ENCODE measurements around the gene RPS2.

RPS2 gene

GRCh38 chr16:1950559-1950958 lies 14.1 kb downstream of the RPS2 start:
- TF ChIP-seq EZH2 (IDR thresholded peaks at IDR 0.05; ENCODE audit: borderline replicate concordance, low read depth, low read length, severe bottlenecking): no peak
- TF ChIP-seq CTCF (IDR thresholded peaks at IDR 0.05; ENCODE audit: borderline replicate concordance, extremely low read depth, low read length, poor library complexity, severe bottlenecking): no peak
- DNase-seq: no peak
- Histone ChIP-seq H2AFZ (ENCODE audit: low read depth, low read length) (no peak overlapping the region), H3K4me3 (ENCODE audit: low read depth in 1 of 2, low read length in 2 of 2) (no peak overlapping the region), H3K36me3 (ENCODE audit: insufficient read depth, low read length) (no peaks in the 10 kb centered on the region), H3K9ac (ENCODE audit: low read depth, low read length) (no peak overlapping the region), H3K4me1 (ENCODE audit: insufficient read depth, low read length) (no peaks in the 10 kb centered on the region), H3K4me2 (ENCODE audit: insufficient read depth, low read length) (no peak overlapping the region), H3K9me3 (ENCODE audit: insufficient read depth, low read length, severe bottlenecking) (no peaks in the 10 kb centered on the region), H3K27me3 (ENCODE audit: insufficient read depth, low read length, poor library complexity) (no peaks in the 10 kb centered on the region), H4K20me1 (ENCODE audit: insufficient read depth, low read length) (no peaks in the 10 kb centered on the region), H3K79me2 (ENCODE audit: insufficient read depth, low read length) (no peaks in the 10 kb centered on the region), H3K27ac (ENCODE audit: low read length) (no peak overlapping the region)
- ATAC-seq (ENCODE audit: insufficient read depth, low read depth): no peak

- Histone ChIP-seq H3K4me3 (ENCODE audit: low read depth in 1 of 2, low read length in 2 of 2) (no peak overlapping the region), H3K4me2 (ENCODE audit: insufficient read depth, low read length) (no peak overlapping the region), H4K20me1 (ENCODE audit: insufficient read depth, low read length) (no peaks in the 10 kb centered on the region), H3K4me1 (ENCODE audit: insufficient read depth, low read length) (no peaks in the 10 kb centered on the region), H3K27me3 (ENCODE audit: insufficient read depth, low read length, poor library complexity) (no peaks in the 10 kb centered on the region), H3K9ac (ENCODE audit: low read depth, low read length) (no peak overlapping the region), H3K79me2 (ENCODE audit: insufficient read depth, low read length) (no peaks in the 10 kb centered on the region), H3K36me3 (ENCODE audit: insufficient read depth, low read length) (no peaks in the 10 kb centered on the region), H3K9me3 (ENCODE audit: insufficient read depth, low read length, severe bottlenecking) (no peaks in the 10 kb centered on the region), H2AFZ (ENCODE audit: low read depth, low read length) (no peak overlapping the region), H3K27ac (ENCODE audit: low read length) (no peak overlapping the region)
- ATAC-seq (ENCODE audit: insufficient read depth, low read depth) (no peak), DNase-seq (no peak)
- TF ChIP-seq CTCF (IDR thresholded peaks at IDR 0.05; ENCODE audit: borderline replicate concordance, extremely low read depth, low read length, poor library complexity, severe bottlenecking) (no peak), EZH2 (IDR thresholded peaks at IDR 0.05; ENCODE audit: borderline replicate concordance, low read depth, low read length, severe bottlenecking) (no peak)
Observed at GRCh38 chr16:1950047-1950446, 14.6 kb downstream of the RPS2 start.

- no peak overlapping the region for H3K9ac ChIP-seq (ENCODE audit: low read depth, low read length)
- H2AFZ ChIP-seq (ENCODE audit: low read depth, low read length): no peak overlapping the region
- ATAC-seq (ENCODE audit: insufficient read depth, low read depth): no peak
- no peak overlapping the region for H3K4me3 ChIP-seq (ENCODE audit: low read depth in 1 of 2, low read length in 2 of 2)
- H4K20me1 ChIP-seq (ENCODE audit: insufficient read depth, low read length): no peaks in the 10 kb centered on the region
- H3K36me3 ChIP-seq (ENCODE audit: insufficient read depth, low read length): no peaks in the 10 kb centered on the region
- no peak overlapping the region for H3K4me2 ChIP-seq (ENCODE audit: insufficient read depth, low read length)
- no peaks in the 10 kb centered on the region for H3K79me2 ChIP-seq (ENCODE audit: insufficient read depth, low read length)
- no peaks in the 10 kb centered on the region for H3K27me3 ChIP-seq (ENCODE audit: insufficient read depth, low read length, poor library complexity)
- no peak overlapping the region for H3K27ac ChIP-seq (ENCODE audit: low read length)
- H3K4me1 ChIP-seq (ENCODE audit: insufficient read depth, low read length): no peaks in the 10 kb centered on the region
- no peaks in the 10 kb centered on the region for H3K9me3 ChIP-seq (ENCODE audit: insufficient read depth, low read length, severe bottlenecking)
- TF ChIP-seq CTCF (IDR thresholded peaks at IDR 0.05; ENCODE audit: borderline replicate concordance, extremely low read depth, low read length, poor library complexity, severe bottlenecking): no peak
- TF ChIP-seq EZH2 (IDR thresholded peaks at IDR 0.05; ENCODE audit: borderline replicate concordance, low read depth, low read length, severe bottlenecking): no peak
- DNase-seq: no peak
Observed at GRCh38 chr16:1949507-1949906, 15.1 kb downstream of the RPS2 start.

- no peaks in the 10 kb centered on the region for H3K27me3 ChIP-seq (ENCODE audit: insufficient read depth, low read length, poor library complexity)
- H3K79me2 ChIP-seq (ENCODE audit: insufficient read depth, low read length): no peaks in the 10 kb centered on the region; the same call in none of the 2 replicates
- peaks cover 15% of the 10 kb centered on the region for H3K4me1 ChIP-seq (ENCODE audit: insufficient read depth, low read length)
- H3K4me3 ChIP-seq (ENCODE audit: low read depth in 1 of 2, low read length in 2 of 2): no peak overlapping the region
- no peaks in the 10 kb centered on the region for H3K36me3 ChIP-seq (ENCODE audit: insufficient read depth, low read length)
- TF ChIP-seq CTCF (IDR thresholded peaks at IDR 0.05; ENCODE audit: borderline replicate concordance, extremely low read depth, low read length, poor library complexity, severe bottlenecking): no peak
- no peak for TF ChIP-seq EZH2 (IDR thresholded peaks at IDR 0.05; ENCODE audit: borderline replicate concordance, low read depth, low read length, severe bottlenecking)
- H4K20me1 ChIP-seq (ENCODE audit: insufficient read depth, low read length): no peaks in the 10 kb centered on the region; the same call in 1 of the 2 replicates
- DNase-seq (no peak), ATAC-seq (ENCODE audit: insufficient read depth, low read depth) (no peak)
- no peak overlapping the region for H3K27ac ChIP-seq (ENCODE audit: low read length)
- no peak overlapping the region for H2AFZ ChIP-seq (ENCODE audit: low read depth, low read length)
- no peak overlapping the region for H3K9ac ChIP-seq (ENCODE audit: low read depth, low read length)
- H3K4me2 ChIP-seq (ENCODE audit: insufficient read depth, low read length): no peak overlapping the region
- no peaks in the 10 kb centered on the region for H3K9me3 ChIP-seq (ENCODE audit: insufficient read depth, low read length, severe bottlenecking)
Observed at GRCh38 chr16:1947369-1947670, 17.3 kb downstream of the RPS2 start.
